DND-41 (cell line): ENCODE results near the gene TBC1D1.

Experiments
- CTCF ChIP-seq: IDR thresholded peaks from 2 replicates; pipeline ENCODE4 v1.5.1; 2012; ENCODE audit warnings: borderline replicate concordance, low read length, moderate library complexity, mild to moderate bottlenecking; ENCODE audit not compliant: poor library complexity, severe bottlenecking; ENCODE audit errors: extremely low read depth
- EZH2 ChIP-seq: IDR thresholded peaks from 3 replicates; pipeline ENCODE4 v1.6.1; 2012; ENCODE audit warnings: borderline replicate concordance, low read depth, mild to moderate bottlenecking, moderate library complexity, low read length, inconsistent platforms; ENCODE audit not compliant: severe bottlenecking

- TF ChIP-seq CTCF (no peak), EZH2 (no peak)
Observed at GRCh38 chr4:38003102-38003501, 112.2 kb downstream of the TBC1D1 start.
